Breast epithelium (tissue), 4 donors: ENCODE measurements around the gene SQOR. TPM values are rescaled to one million over a fixed set of nuclear protein-coding genes. Genes with fewer than 3 reads are reported as not detected.

Experiments
- DNase-seq, 2 donors: peaks; one replicate each; pipeline ENCODE4 v3.0.0-alpha.2; 2019; ENCODE audit warnings: low spot score in 2 of 2
- H3K27ac ChIP-seq, 2 donors: fragments of 200-600 bp; sonication (generic) in 1 of 2; one replicate each; pipeline ENCODE4 v1.5.1; 2016 to 2019; ENCODE audit warnings: mild to moderate bottlenecking in 1 of 2
- H3K27me3 ChIP-seq, 2 donors: fragments of 200-600 bp; sonication (generic) in 1 of 2; one replicate each; pipeline versions ENCODE4 v1.5.1 to v1.6.0; 2017 to 2019; ENCODE audit warnings: control low read depth in 1 of 2, mild to moderate bottlenecking in 1 of 2
- H3K36me3 ChIP-seq: fragments of 200-600 bp; one replicate; pipeline ENCODE4 v1.5.1; 2019
- H3K4me1 ChIP-seq, 2 donors: fragments of 200-600 bp; sonication (generic); one replicate each; pipeline ENCODE4 v1.5.1; 2016 to 2019; ENCODE audit warnings: control low read depth in 1 of 2
- H3K4me3 ChIP-seq, 3 donors: fragments of 200-600 bp; sonication (generic); 1 replicate in 2 of 3; 2 replicates in 1 of 3; pipeline ENCODE4 v1.5.1; 2016 to 2019; ENCODE audit warnings: mild to moderate bottlenecking in 3 of 3, moderate library complexity in 2 of 3
- H3K9me3 ChIP-seq, 2 donors: fragments of 200-600 bp; sonication (generic) in 1 of 2; one replicate each; pipeline ENCODE4 v1.5.1; 2016 to 2019; ENCODE audit warnings: control low read depth in 1 of 2
- POLR2A ChIP-seq: fragments of 450-650 bp; IDR thresholded peaks from one replicate; pipeline ENCODE4 v1.6.1; 2016; ENCODE audit warnings: antibody characterized with exemption, mild to moderate bottlenecking, moderate library complexity
- POLR2AphosphoS5 ChIP-seq, 3 donors: sonication (generic); formaldehyde crosslinking; IDR thresholded peaks; one replicate each; pipeline ENCODE4 v1.6.1; 2017; ENCODE audit warnings: antibody characterized with exemption in 3 of 3
- intact Hi-C: fragments of 100-400 bp; cut with DNase I; formaldehyde crosslinking; loops from one replicate; pipeline ENCODE4 v1.15.1; 2023; ENCODE audit warnings: low total_unique reads
- total RNA-seq, 3 donors: library from RNA; depleted of rRNA; stranded (reverse); fragments of >200 nt; gene quantifications; one replicate each; pipeline ENCODE4 v1.1.0, GENCODE V29; 2016
- TF ChIP-seq, protein P1 (sequence below), 3 donors: fragments of 450-650 bp; IDR thresholded peaks; one replicate each; pipeline ENCODE4 v1.5.1; 2016 to 2017; ENCODE audit warnings: antibody characterized with exemption in 3 of 3, mild to moderate bottlenecking in 3 of 3, moderate library complexity in 3 of 3

Gene SQOR
- total RNA-seq, 3 donors from 2014 or later = 60.3 to 91.1 (median 71.2) TPM

DNA sequence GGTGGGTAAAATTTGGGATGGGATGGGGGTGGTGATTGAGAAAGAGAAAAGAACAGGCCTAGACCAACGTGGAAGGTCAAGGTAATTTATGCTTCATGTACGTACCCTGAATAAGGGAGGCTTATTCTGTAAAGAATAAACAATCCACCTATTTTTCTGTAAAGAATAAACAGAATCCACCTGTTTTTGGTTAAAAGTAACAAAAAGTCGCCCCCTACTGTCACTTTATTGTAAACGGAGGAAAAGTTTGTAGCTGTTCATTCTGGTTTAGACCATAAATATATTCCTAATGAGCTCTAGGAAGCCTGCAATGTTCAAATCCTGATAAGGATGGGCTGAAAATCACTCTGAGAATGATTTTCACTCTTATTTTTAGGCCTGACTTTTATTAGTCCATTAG is 23.5 kb upstream of the SQOR start:
- Histone ChIP-seq H3K4me1 (no peaks in the 10 kb centered on the region), H3K9me3 (no peaks in the 10 kb centered on the region), H3K27me3 (no peaks in the 10 kb centered on the region), H3K27ac (no peak overlapping the region), H3K36me3 (no peaks in the 10 kb centered on the region), H3K4me3 (no peak overlapping the region)
- no peak for TF ChIP-seq POLR2AphosphoS5 (IDR thresholded peaks at IDR 0.05)
- TF ChIP-seq, protein P1, sequence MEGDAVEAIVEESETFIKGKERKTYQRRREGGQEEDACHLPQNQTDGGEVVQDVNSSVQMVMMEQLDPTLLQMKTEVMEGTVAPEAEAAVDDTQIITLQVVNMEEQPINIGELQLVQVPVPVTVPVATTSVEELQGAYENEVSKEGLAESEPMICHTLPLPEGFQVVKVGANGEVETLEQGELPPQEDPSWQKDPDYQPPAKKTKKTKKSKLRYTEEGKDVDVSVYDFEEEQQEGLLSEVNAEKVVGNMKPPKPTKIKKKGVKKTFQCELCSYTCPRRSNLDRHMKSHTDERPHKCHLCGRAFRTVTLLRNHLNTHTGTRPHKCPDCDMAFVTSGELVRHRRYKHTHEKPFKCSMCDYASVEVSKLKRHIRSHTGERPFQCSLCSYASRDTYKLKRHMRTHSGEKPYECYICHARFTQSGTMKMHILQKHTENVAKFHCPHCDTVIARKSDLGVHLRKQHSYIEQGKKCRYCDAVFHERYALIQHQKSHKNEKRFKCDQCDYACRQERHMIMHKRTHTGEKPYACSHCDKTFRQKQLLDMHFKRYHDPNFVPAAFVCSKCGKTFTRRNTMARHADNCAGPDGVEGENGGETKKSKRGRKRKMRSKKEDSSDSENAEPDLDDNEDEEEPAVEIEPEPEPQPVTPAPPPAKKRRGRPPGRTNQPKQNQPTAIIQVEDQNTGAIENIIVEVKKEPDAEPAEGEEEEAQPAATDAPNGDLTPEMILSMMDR (IDR thresholded peaks at IDR 0.05) = no peak
- no peak for TF ChIP-seq POLR2A
- intact Hi-C loops = no loop called here
- no peak for DNase-seq

DNA sequence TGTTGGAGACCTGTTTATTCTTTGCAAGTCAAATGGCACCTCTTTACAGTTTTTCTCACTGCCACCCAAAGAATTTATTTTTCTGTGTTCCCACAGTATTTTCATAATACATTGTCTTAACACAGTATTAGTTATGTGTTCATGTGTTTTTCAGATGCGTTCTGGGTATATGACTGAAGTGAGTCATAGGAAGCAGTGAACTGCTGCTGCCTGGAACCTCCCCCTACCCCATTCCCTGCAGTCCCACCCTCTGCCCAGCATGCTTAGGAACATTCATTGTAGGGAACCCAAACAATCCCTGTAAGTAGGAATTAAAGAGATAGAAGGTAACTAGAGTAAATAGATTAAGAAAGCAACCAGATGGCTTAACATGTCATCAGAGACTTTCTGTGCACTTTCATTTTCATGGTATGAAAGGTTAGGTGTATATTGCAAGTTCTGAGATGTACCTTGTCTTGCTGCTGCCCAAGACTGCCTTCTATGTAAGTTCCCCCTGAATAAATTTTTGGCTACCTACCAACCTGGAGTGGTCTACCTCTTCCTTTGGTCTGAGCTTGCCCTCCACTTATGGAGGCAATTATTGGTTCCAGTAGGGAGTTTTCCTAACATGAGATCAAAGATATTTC is 21.9 kb upstream of the SQOR start:
- TF ChIP-seq POLR2AphosphoS5 (IDR thresholded peaks at IDR 0.05) (no peak), POLR2A (no peak)
- TF ChIP-seq, protein P1 (IDR thresholded peaks at IDR 0.05) = no peak
- H3K27me3 ChIP-seq = no peaks in the 10 kb centered on the region
- no peaks in the 10 kb centered on the region for H3K4me1 ChIP-seq
- intact Hi-C loops = no loop called here
- no peak overlapping the region for H3K4me3 ChIP-seq
- H3K9me3 ChIP-seq = no peaks in the 10 kb centered on the region
- H3K36me3 ChIP-seq = no peaks in the 10 kb centered on the region
- H3K27ac ChIP-seq = no peak overlapping the region
- DNase-seq = no peak

DNA sequence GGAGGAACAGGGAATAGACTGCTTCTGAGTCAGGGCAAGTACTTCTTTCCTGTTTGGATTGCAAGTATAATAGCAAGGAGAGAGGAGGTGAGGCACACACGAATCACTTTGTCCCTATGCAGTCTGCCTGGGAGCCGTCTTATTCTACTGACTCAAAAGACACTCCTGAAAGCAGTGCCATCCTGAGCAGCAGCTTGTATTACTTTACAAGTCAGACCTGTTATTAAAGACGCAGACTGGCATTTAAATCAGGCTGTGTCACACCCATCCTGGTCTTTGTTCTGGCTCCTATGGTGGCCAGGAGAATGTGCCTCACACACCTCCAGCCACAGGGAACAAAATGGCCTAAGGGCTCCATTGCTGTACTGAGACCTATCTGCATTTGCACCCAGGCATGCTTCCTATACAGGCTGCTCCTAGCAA is 17.9 kb upstream of the SQOR start:
- DNase-seq = no peak
- Histone ChIP-seq H3K4me1 (no peaks in the 10 kb centered on the region), H3K9me3 (no peaks in the 10 kb centered on the region), H3K36me3 (no peaks in the 10 kb centered on the region), H3K27me3 (no peaks in the 10 kb centered on the region), H3K4me3 (no peak overlapping the region), H3K27ac (no peak overlapping the region)
- TF ChIP-seq, protein P1 (IDR thresholded peaks at IDR 0.05) = no peak
- no peak for TF ChIP-seq POLR2AphosphoS5 (IDR thresholded peaks at IDR 0.05)
- TF ChIP-seq POLR2A = no peak
- intact Hi-C loops = no loop called here

DNA sequence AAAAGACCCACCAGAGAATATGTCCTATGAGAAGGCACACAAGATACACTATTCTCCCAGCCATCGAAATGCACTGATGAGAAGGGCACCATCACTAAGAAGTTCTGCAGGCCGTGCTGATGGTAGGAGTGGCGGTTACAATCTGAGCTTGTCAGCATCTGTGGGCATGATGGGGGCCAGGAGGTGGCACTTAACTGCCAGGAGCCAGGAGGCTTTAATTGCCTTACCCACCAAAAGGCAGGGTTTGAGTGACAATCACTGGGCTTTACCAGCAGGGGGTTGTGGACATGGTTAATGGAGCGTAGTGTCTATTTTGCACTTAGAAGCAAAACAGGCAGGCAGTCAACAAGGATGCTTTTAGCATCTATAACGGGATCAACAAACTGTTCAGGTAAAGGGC is 16.0 kb upstream of the SQOR start:
- H3K36me3 ChIP-seq = no peaks in the 10 kb centered on the region
- no peaks in the 10 kb centered on the region for H3K27me3 ChIP-seq
- H3K4me3 ChIP-seq = no peak overlapping the region
- no peak for DNase-seq
- H3K4me1 ChIP-seq = no peaks in the 10 kb centered on the region
- no peak for TF ChIP-seq POLR2AphosphoS5 (IDR thresholded peaks at IDR 0.05)
- TF ChIP-seq, protein P1 (IDR thresholded peaks at IDR 0.05) = no peak
- TF ChIP-seq POLR2A = no peak
- H3K27ac ChIP-seq = no peak overlapping the region
- intact Hi-C loops = no loop called here
- no peaks in the 10 kb centered on the region for H3K9me3 ChIP-seq

DNA sequence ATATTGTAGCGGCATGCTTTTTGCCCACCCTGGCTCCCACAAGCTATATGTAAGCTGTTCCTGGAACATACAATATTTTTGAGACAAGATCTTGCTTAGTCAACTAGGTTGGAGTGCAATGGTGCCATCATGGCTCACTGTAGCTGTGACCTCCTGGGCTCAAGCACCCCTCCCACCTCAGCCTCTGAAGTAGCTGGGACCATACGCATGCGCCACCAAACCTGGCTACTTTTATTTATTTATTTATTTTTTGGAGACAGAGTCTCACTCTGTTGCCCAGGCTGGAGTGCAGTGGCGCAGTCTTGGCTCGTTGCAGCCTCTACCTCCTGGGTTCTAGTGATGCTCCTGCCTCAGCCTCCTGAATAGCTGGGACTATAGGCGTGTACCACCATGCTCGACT is 6.7 kb upstream of the SQOR start:
- no peak for TF ChIP-seq POLR2AphosphoS5 (IDR thresholded peaks at IDR 0.05)
- TF ChIP-seq, protein P1 (IDR thresholded peaks at IDR 0.05) = no peak
- TF ChIP-seq POLR2A = no peak
- H3K27me3 ChIP-seq = no peaks in the 10 kb centered on the region
- H3K4me1 ChIP-seq = no peaks in the 10 kb centered on the region
- no peaks in the 10 kb centered on the region for H3K36me3 ChIP-seq
- no peak for DNase-seq
- no peak overlapping the region for H3K4me3 ChIP-seq
- H3K27ac ChIP-seq = no peak overlapping the region
- peaks cover 11 to 20% of the 10 kb centered on the region in 2 donors for H3K9me3 ChIP-seq
- intact Hi-C loops = no loop called here
